IMR-90 (cell line): ENCODE data around the gene PROCA1. TPM values are rescaled to one million over a fixed set of nuclear protein-coding genes. Genes with fewer than 3 reads are reported as not detected.

Source experiments
- ATAC-seq: fragments of 200-7000 bp; cut with Tn5 transposase; 2 replicates; pipeline ENCODE4 v1.9.1; 2020; ENCODE audit warnings: low read depth, mild to moderate bottlenecking, moderate library complexity
- BruUV-seq: library from RNA; stranded (reverse); fragments of 400-500 nt; replicated peaks from 2 replicates; lab custom pipeline; 2021; lab: Mats Ljungman, UMichigan
- CTCF ChIA-PET: fragments of 300-600 bp; formaldehyde crosslinking; extraction: SDS; loops from one replicate; lab custom pipeline; 2021; ENCODE audit warnings: antibody characterized with exemption; lab: Yijun Ruan, JAX
- POLR2A ChIA-PET: fragments of 300-600 bp; sonication (Branson Sonifier 250); formaldehyde crosslinking; loops from one replicate; lab custom pipeline; 2022; ENCODE audit warnings: antibody characterized with exemption; ENCODE audit not compliant: unreplicated experiment; lab: Charles Lee
- DNase-seq: peaks from one replicate; pipeline ENCODE4 v3.0.0; 2013
- H2AFZ ChIP-seq: replicated peaks from 2 replicates; pipeline ENCODE3; 2013; ENCODE audit warnings: low read length, mild to moderate bottlenecking; ENCODE audit not compliant: poor library complexity
- H2AK5ac ChIP-seq: 2 replicates; pipeline ENCODE4 v1.6.1; 2013; ENCODE audit warnings: low read depth, low read length, inconsistent platforms
- H2AK9ac ChIP-seq: replicated peaks from 2 replicates; pipeline ENCODE3; 2013; ENCODE audit warnings: mild to moderate bottlenecking, low read depth, low read length, moderate library complexity; ENCODE audit not compliant: poor library complexity
- H2BK120ac ChIP-seq: 2 replicates; pipeline ENCODE4 v1.6.1; 2013; ENCODE audit warnings: low read depth, low read length, inconsistent platforms
- H2BK15ac ChIP-seq: 3 replicates; pipeline ENCODE4 v1.6.1; 2013; ENCODE audit warnings: low read depth, low read length, inconsistent platforms
- H2BK20ac ChIP-seq: 2 replicates; pipeline ENCODE4 v1.6.1; 2013; ENCODE audit warnings: low read depth, mild to moderate bottlenecking, inconsistent platforms, low read length, moderate library complexity
- H2BK5ac ChIP-seq: 2 replicates; pipeline ENCODE4 v1.6.1; 2013; ENCODE audit warnings: mild to moderate bottlenecking, low read depth, low read length, inconsistent platforms; ENCODE audit not compliant: poor library complexity, severe bottlenecking
- H3K14ac ChIP-seq: replicated peaks from 2 replicates; pipeline ENCODE4 v1.6.1; 2013; ENCODE audit warnings: low read depth, low read length, inconsistent platforms
- H3K18ac ChIP-seq: 2 replicates; pipeline ENCODE4 v1.6.1; 2013; ENCODE audit warnings: low read depth, low read length, control low read depth
- H3K23ac ChIP-seq: 2 replicates; pipeline ENCODE4 v1.6.1; 2013; ENCODE audit warnings: low read depth, low read length, inconsistent platforms
- H3K27ac ChIP-seq: 2 replicates; pipeline ENCODE4 v1.5.1; 2013; ENCODE audit warnings: mild to moderate bottlenecking, control low read depth, low read length; ENCODE audit not compliant: insufficient read depth
- H3K27me3 ChIP-seq: 2 replicates; pipeline ENCODE4 v1.6.1; 2013; ENCODE audit warnings: low read length; ENCODE audit not compliant: control insufficient read depth, insufficient read depth
- H3K36me3 ChIP-seq: 2 replicates; pipeline ENCODE4 v1.6.1; 2013; ENCODE audit warnings: low read length, mixed read lengths; ENCODE audit not compliant: control insufficient read depth, insufficient read depth
- H3K4ac ChIP-seq: 2 replicates; pipeline ENCODE4 v1.6.1; 2013; ENCODE audit warnings: low read depth, low read length, inconsistent platforms
- H3K4me1 ChIP-seq: 2 replicates; pipeline ENCODE4 v1.6.1; 2013; ENCODE audit warnings: low read length, mixed read lengths; ENCODE audit not compliant: control insufficient read depth, insufficient read depth
- H3K4me2 ChIP-seq: 2 replicates; pipeline ENCODE4 v1.6.1; 2013; ENCODE audit warnings: low read depth, mild to moderate bottlenecking, control low read depth, low read length, moderate library complexity
- H3K4me3 ChIP-seq: 2 replicates; pipeline ENCODE4 v1.5.1; 2013; ENCODE audit warnings: low read depth, mild to moderate bottlenecking, control low read depth, low read length, moderate library complexity; ENCODE audit not compliant: insufficient read depth
- H3K56ac ChIP-seq: 2 replicates; pipeline ENCODE4 v1.6.1; 2013; ENCODE audit warnings: low read length, inconsistent platforms; ENCODE audit not compliant: insufficient read depth; ENCODE audit errors: extremely low read depth
- H3K79me1 ChIP-seq, 2 experiments: 2 replicates each; pipeline ENCODE4 v1.6.1; 2013; ENCODE audit warnings: low read length in 2 of 2, inconsistent platforms in 1 of 2, low read depth in 1 of 2
- H3K9ac ChIP-seq: 2 replicates; pipeline ENCODE4 v1.6.1; 2013; ENCODE audit warnings: low read depth, low read length, control low read depth
- H3K9me1 ChIP-seq: 2 replicates; pipeline ENCODE4 v1.6.1; 2013; ENCODE audit warnings: low read length, inconsistent platforms; ENCODE audit not compliant: insufficient read depth
- H3K9me3 ChIP-seq: 2 replicates; pipeline ENCODE4 v1.6.1; 2013; ENCODE audit warnings: low read length; ENCODE audit not compliant: control insufficient read depth, insufficient read depth
- H4K20me1 ChIP-seq: 2 replicates; pipeline ENCODE4 v1.6.1; 2013; ENCODE audit warnings: low read length, inconsistent platforms; ENCODE audit not compliant: insufficient read depth
- H4K5ac ChIP-seq: 2 replicates; pipeline ENCODE4 v1.6.1; 2013; ENCODE audit warnings: mild to moderate bottlenecking, low read depth, low read length, control low read depth
- H4K8ac ChIP-seq, 2 experiments: 2 replicates each; pipeline ENCODE4 v1.6.1; 2013; ENCODE audit warnings: low read depth in 2 of 2, low read length in 2 of 2, control low read depth in 1 of 2, inconsistent platforms in 1 of 2
- H4K91ac ChIP-seq: 2 replicates; pipeline ENCODE4 v1.6.1; 2013; ENCODE audit warnings: low read depth, low read length, inconsistent platforms; ENCODE audit not compliant: insufficient read depth
- BHLHE40 ChIP-seq: fragments of 150-350 bp; IDR thresholded peaks from 2 replicates; pipeline ENCODE4 v1.6.1; 2016; ENCODE audit warnings: mild to moderate bottlenecking, low read depth, low read length
- MAFK ChIP-seq: IDR thresholded peaks from 2 replicates; pipeline ENCODE4 v1.6.1; 2012; ENCODE audit warnings: low read depth, low read length, improper control_type of control experiment
- MAZ ChIP-seq: IDR thresholded peaks from 2 replicates; pipeline ENCODE4 v1.6.1; 2012; ENCODE audit warnings: low read depth, mild to moderate bottlenecking, low read length, improper control_type of control experiment, moderate library complexity, borderline replicate concordance
- NFE2L2 ChIP-seq: fragments of 150-350 bp; IDR thresholded peaks from 2 replicates; pipeline ENCODE4 v1.6.1; 2016; ENCODE audit warnings: low read depth, mild to moderate bottlenecking, low read length
- POLR2A ChIP-seq: IDR thresholded peaks from 2 replicates; pipeline ENCODE4 v1.6.1; 2012; ENCODE audit warnings: mild to moderate bottlenecking, low read depth, low read length
- RFX5 ChIP-seq: IDR thresholded peaks from 2 replicates; pipeline ENCODE4 v1.8.0; 2012; ENCODE audit warnings: low read depth, mild to moderate bottlenecking, low read length, moderate library complexity
- WGBS, 2 experiments: methylation state at CpG; one replicate each; pipeline versions ENCODE4 v1.1.5 to v1.1.7; 2013; ENCODE audit warnings: missing lambda C conversion rate in 2 of 2; ENCODE audit not compliant: insufficient read length in 1 of 2; ENCODE audit errors: extremely low coverage in 2 of 2; 5-methylcytosine and 5-hydroxymethylcytosine counted together
- dilution Hi-C: fragments of 300-500 bp; cut with HindIII; formaldehyde crosslinking; loops from one replicate; pipeline ENCODE4 v1.14.3; 2018; ENCODE audit warnings: low sequenced_read_pairs; ENCODE audit not compliant: unreplicated experiment
- in situ Hi-C: fragments of 300-500 bp; cut with MboI; formaldehyde crosslinking; loops from 3 replicates; pipeline ENCODE4 v1.14.3; 2019; ENCODE audit warnings: low sequenced_read_pairs, inconsistent platforms, mixed read lengths
- intact Hi-C: fragments of 100-400 bp; cut with micrococcal nuclease; formaldehyde crosslinking; loops from 2 replicates; pipeline ENCODE4 v1.10.0; 2022
- microRNA-seq, 2 experiments: library from miRNA; stranded (forward) in 1 of 2; unstranded in 1 of 2; fragments of 10-50 nt in 1 of 2; fragments of <30 nt in 1 of 2; gene quantifications in 1 of 2; microRNA quantifications in 1 of 2; one replicate each; pipeline versions ENCODE3 to v1.1.0; 2013 to 2020; ENCODE audit not compliant: insufficient read depth in 1 of 2, insufficient read length in 1 of 2, unreplicated experiment in 1 of 2
- polyA plus RNA-seq, 3 experiments: library from polyadenylated mRNA; depleted of rRNA; stranded (reverse); fragments of >200 nt; gene quantifications; 2 replicates each; pipeline ENCODE4 v1.2.3, GENCODE V29; 2012; ENCODE audit warnings: low replicate concordance in 1 of 3
- small RNA-seq, 5 experiments: library from RNA; depleted of rRNA; stranded (forward); fragments of <200 nt; gene quantifications; one replicate each; pipeline ENCODE3, GENCODE V24; 2012
- total RNA-seq: library from RNA; depleted of rRNA; stranded (reverse); fragments of >200 nt; gene quantifications from 2 replicates; pipeline ENCODE4 v1.2.3, GENCODE V29; 2012; rRNA removed
- TF ChIP-seq, protein P1 (sequence below): fragments of 150-350 bp; IDR thresholded peaks from 2 replicates; pipeline ENCODE4 v1.6.1; 2017; ENCODE audit warnings: mild to moderate bottlenecking, antibody characterized with exemption, low read length, low read depth
- TF ChIP-seq, protein P2 (sequence below): conservative IDR thresholded peaks from 2 replicates; pipeline ENCODE4 v1.5.1; 2012; ENCODE audit warnings: mild to moderate bottlenecking, low read depth, low read length, improper control_type of control experiment

The PROCA1 gene
- total and polyA plus RNA-seq, 2 of the 4 experiments (the other 2 are of a cell fraction) = 0.36 to 1.7 TPM

DNA sequence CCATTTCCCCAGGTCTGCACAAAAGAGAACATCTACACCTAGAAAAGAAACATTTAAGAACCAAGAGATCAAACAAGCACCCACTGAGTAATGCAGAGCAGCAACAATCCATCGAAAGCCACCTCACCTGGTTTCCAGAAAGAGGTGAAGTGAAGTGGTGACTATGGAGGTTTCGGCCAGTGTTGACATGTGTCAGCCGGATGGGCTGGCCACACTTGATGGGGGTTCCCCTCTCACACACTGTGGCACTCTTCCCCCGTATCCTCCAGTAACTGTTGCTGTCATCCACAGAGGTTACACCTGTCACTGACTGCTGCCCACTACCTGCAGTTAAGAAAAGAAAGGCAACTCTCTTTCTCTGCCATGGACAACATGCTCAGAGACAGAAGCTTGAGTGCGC lies 56.5 kb downstream of the PROCA1 start:
- no peak for DNase-seq
- H2BK5ac ChIP-seq = no peak overlapping the region
- intact Hi-C loops = no loop called here
- H3K18ac ChIP-seq = no peak overlapping the region
- no peak overlapping the region for H3K4me3 ChIP-seq
- H3K56ac ChIP-seq = no peak overlapping the region
- no peak overlapping the region for H3K27ac ChIP-seq
- dilution Hi-C loops = no loop called here
- no peak overlapping the region for H3K14ac ChIP-seq
- no peaks in the 10 kb centered on the region for H3K27me3 ChIP-seq
- H3K4me1 ChIP-seq = no peaks in the 10 kb centered on the region
- no peak overlapping the region for H2BK120ac ChIP-seq
- no peak overlapping the region for H4K8ac ChIP-seq
- POLR2A ChIA-PET = no interaction called here
- TF ChIP-seq, protein P1, sequence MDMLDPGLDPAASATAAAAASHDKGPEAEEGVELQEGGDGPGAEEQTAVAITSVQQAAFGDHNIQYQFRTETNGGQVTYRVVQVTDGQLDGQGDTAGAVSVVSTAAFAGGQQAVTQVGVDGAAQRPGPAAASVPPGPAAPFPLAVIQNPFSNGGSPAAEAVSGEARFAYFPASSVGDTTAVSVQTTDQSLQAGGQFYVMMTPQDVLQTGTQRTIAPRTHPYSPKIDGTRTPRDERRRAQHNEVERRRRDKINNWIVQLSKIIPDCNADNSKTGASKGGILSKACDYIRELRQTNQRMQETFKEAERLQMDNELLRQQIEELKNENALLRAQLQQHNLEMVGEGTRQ = no peak
- TF ChIP-seq MAZ (no peak), MAFK (no peak), BHLHE40 (no peak), POLR2A (no peak), RFX5 (no peak), NFE2L2 (no peak)
- TF ChIP-seq, protein P2, sequence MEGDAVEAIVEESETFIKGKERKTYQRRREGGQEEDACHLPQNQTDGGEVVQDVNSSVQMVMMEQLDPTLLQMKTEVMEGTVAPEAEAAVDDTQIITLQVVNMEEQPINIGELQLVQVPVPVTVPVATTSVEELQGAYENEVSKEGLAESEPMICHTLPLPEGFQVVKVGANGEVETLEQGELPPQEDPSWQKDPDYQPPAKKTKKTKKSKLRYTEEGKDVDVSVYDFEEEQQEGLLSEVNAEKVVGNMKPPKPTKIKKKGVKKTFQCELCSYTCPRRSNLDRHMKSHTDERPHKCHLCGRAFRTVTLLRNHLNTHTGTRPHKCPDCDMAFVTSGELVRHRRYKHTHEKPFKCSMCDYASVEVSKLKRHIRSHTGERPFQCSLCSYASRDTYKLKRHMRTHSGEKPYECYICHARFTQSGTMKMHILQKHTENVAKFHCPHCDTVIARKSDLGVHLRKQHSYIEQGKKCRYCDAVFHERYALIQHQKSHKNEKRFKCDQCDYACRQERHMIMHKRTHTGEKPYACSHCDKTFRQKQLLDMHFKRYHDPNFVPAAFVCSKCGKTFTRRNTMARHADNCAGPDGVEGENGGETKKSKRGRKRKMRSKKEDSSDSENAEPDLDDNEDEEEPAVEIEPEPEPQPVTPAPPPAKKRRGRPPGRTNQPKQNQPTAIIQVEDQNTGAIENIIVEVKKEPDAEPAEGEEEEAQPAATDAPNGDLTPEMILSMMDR = no peak
- peaks cover 24% of the 10 kb centered on the region for H4K20me1 ChIP-seq
- no peak overlapping the region for H4K91ac ChIP-seq
- no peak overlapping the region for H3K4me2 ChIP-seq
- H3K9me1 ChIP-seq = 0 out of 2 replicates have a peak, but pooled peaks cover 8% of the 10 kb centered on the region
- no CpG with 5 or more reads among the region's 5 CpGs for WGBS, 2 experiments
- H3K4ac ChIP-seq = no peak overlapping the region
- in situ Hi-C loops = no loop called here
- H3K36me3 ChIP-seq = peaks cover 31% of the 10 kb centered on the region
- no TSS peak for BruUV-seq
- H2AK9ac ChIP-seq = no peak overlapping the region
- H3K23ac ChIP-seq = no peak overlapping the region
- H3K9ac ChIP-seq = no peak overlapping the region
- H3K79me1 ChIP-seq = peaks cover 24 to 42% of the 10 kb centered on the region in 2 experiments
- H3K9me3 ChIP-seq = no peaks in the 10 kb centered on the region
- H2AK5ac ChIP-seq = no peak overlapping the region
- no peak overlapping the region for H2AFZ ChIP-seq
- H2BK20ac ChIP-seq = no peak overlapping the region
- no peak overlapping the region for H4K5ac ChIP-seq
- no peak for ATAC-seq
- H2BK15ac ChIP-seq = no peak overlapping the region
- CTCF ChIA-PET = no interaction called here

Small RNA genes within 50 kb of the gene (microRNA-seq; reads per million reads assigned to microRNA genes)
- gene SNORD42A (ENCODE audit: insufficient read depth, insufficient read length) (not detected), gene SNORD42B (ENCODE audit: insufficient read depth, insufficient read length) (not detected), gene SNORD4A (ENCODE audit: insufficient read depth, insufficient read length) (not detected), gene SNORD4B (ENCODE audit: insufficient read depth, insufficient read length) (not detected)

Small RNA genes within 50 kb of the gene (small RNA-seq; reads per million reads assigned to genes)
- gene SNORD42A (0 reads per million in 5 experiments), gene SNORD42B (0 to 10.4 (median 1.8) reads per million in 5 experiments), gene SNORD4A (0 reads per million in 5 experiments), gene SNORD4B (0 reads per million in 5 experiments)

Other genes with a start within 250 kb of the PROCA1 start
- not detected in 2 replicates for gene SLC13A2, start 238.2 kb downstream of the PROCA1 start, total RNA-seq
- gene SLC13A2, start 238.2 kb downstream of the PROCA1 start, polyA plus RNA-seq (2012; rRNA removed) = not detected in 2 replicates
- gene FOXN1, start 205.5 kb downstream of the PROCA1 start, total RNA-seq = not detected in 2 replicates
- gene FOXN1, start 205.5 kb downstream of the PROCA1 start, polyA plus RNA-seq (2012; rRNA removed) = not detected in 2 replicates
- gene UNC119, start 159.3 kb downstream of the PROCA1 start, total RNA-seq = 21.7 and 22.4 TPM in 2 replicates
- gene UNC119, start 159.3 kb downstream of the PROCA1 start, polyA plus RNA-seq (2012; rRNA removed) = 57.4 and 63.2 TPM in 2 replicates
- gene PIGS, start 140.4 kb downstream of the PROCA1 start, total RNA-seq = 27.5 and 28.7 TPM in 2 replicates
- 77.9 and 78.9 TPM in 2 replicates for gene PIGS, start 140.4 kb downstream of the PROCA1 start, polyA plus RNA-seq (2012; rRNA removed)
- gene ALDOC, start 135.0 kb downstream of the PROCA1 start, total RNA-seq = 46.1 and 47.0 TPM in 2 replicates
- 62.6 and 69.7 TPM in 2 replicates for gene ALDOC, start 135.0 kb downstream of the PROCA1 start, polyA plus RNA-seq (2012; rRNA removed)
- 55.5 and 60.8 TPM in 2 replicates for gene SPAG5, start 112.9 kb downstream of the PROCA1 start, total RNA-seq
- 40.3 and 47.3 TPM in 2 replicates for gene SPAG5, start 112.9 kb downstream of the PROCA1 start, polyA plus RNA-seq (2012; rRNA removed)
- 2.2 and 2.8 TPM in 2 replicates for gene RSKR, start 97.7 kb downstream of the PROCA1 start, total RNA-seq
- gene RSKR, start 97.7 kb downstream of the PROCA1 start, polyA plus RNA-seq (2012; rRNA removed) = 5.9 and 6.8 TPM in 2 replicates
- 146 and 174 TPM in 2 replicates for gene BLTP2, start 66.7 kb downstream of the PROCA1 start, total RNA-seq
- gene BLTP2, start 66.7 kb downstream of the PROCA1 start, polyA plus RNA-seq (2012; rRNA removed) = 42.3 and 49.0 TPM in 2 replicates
- gene SDF2, start 50.0 kb downstream of the PROCA1 start, total RNA-seq = 79.2 and 81.7 TPM in 2 replicates
- 76.0 and 80.8 TPM in 2 replicates for gene SDF2, start 50.0 kb downstream of the PROCA1 start, polyA plus RNA-seq (2012; rRNA removed)
- gene SUPT6H, start 49.7 kb downstream of the PROCA1 start, total RNA-seq = 44.8 and 45.0 TPM in 2 replicates
- 40.0 and 41.4 TPM in 2 replicates for gene SUPT6H, start 49.7 kb downstream of the PROCA1 start, polyA plus RNA-seq (2012; rRNA removed)
- 304 and 351 TPM in 2 replicates for gene RAB34, start 6.0 kb upstream of the PROCA1 start, total RNA-seq
- 374 and 387 TPM in 2 replicates for gene RAB34, start 6.0 kb upstream of the PROCA1 start, polyA plus RNA-seq (2012; rRNA removed)
- 572 and 596 TPM in 2 replicates for gene RPL23A, start 8.1 kb upstream of the PROCA1 start, total RNA-seq
- gene RPL23A, start 8.1 kb upstream of the PROCA1 start, polyA plus RNA-seq (2012; rRNA removed) = 958 and 1,004 TPM in 2 replicates
- gene TLCD1, start 14.3 kb upstream of the PROCA1 start, total RNA-seq = 3.6 and 3.9 TPM in 2 replicates
- gene TLCD1, start 14.3 kb upstream of the PROCA1 start, polyA plus RNA-seq (2012; rRNA removed) = 8.7 and 9.3 TPM in 2 replicates
- gene NEK8, start 16.9 kb upstream of the PROCA1 start, total RNA-seq = 3.1 and 5.2 TPM in 2 replicates
- 4.1 and 4.6 TPM in 2 replicates for gene NEK8, start 16.9 kb upstream of the PROCA1 start, polyA plus RNA-seq (2012; rRNA removed)
- gene TRAF4, start 32.1 kb upstream of the PROCA1 start, total RNA-seq = 27.5 and 36.9 TPM in 2 replicates
- 63.2 and 75.6 TPM in 2 replicates for gene TRAF4, start 32.1 kb upstream of the PROCA1 start, polyA plus RNA-seq (2012; rRNA removed)
- gene FAM222B, start 130.9 kb upstream of the PROCA1 start, total RNA-seq = 2.2 and 2.5 TPM in 2 replicates
- 10.8 and 11.4 TPM in 2 replicates for gene FAM222B, start 130.9 kb upstream of the PROCA1 start, polyA plus RNA-seq (2012; rRNA removed)
- gene ERAL1, start 143.1 kb upstream of the PROCA1 start, total RNA-seq = 25.8 and 34.1 TPM in 2 replicates
- gene ERAL1, start 143.1 kb upstream of the PROCA1 start, polyA plus RNA-seq (2012; rRNA removed) = 62.3 and 71.3 TPM in 2 replicates
- gene FLOT2, start 185.8 kb upstream of the PROCA1 start, total RNA-seq = 19.7 and 31.1 TPM in 2 replicates
- gene FLOT2, start 185.8 kb upstream of the PROCA1 start, polyA plus RNA-seq (2012; rRNA removed) = 60.1 and 67.9 TPM in 2 replicates
- 2.7 and 2.8 TPM in 2 replicates for gene DHRS13, start 191.2 kb upstream of the PROCA1 start, total RNA-seq
- gene DHRS13, start 191.2 kb upstream of the PROCA1 start, polyA plus RNA-seq (2012; rRNA removed) = 3.9 and 4.1 TPM in 2 replicates
- gene PHF12, start 239.6 kb upstream of the PROCA1 start, total RNA-seq = 25.6 and 26.7 TPM in 2 replicates
- gene PHF12, start 239.6 kb upstream of the PROCA1 start, polyA plus RNA-seq (2012; rRNA removed) = 24.4 and 28.9 TPM in 2 replicates